Measurements from ENCODE around the gene SLC25A48.
"Not testable (repeated sequence)": the region's sequence is repeated elsewhere in the genome, so short reads cannot be mapped to it uniquely, and the experiment has no call there.

Gene SLC25A48

DNA sequence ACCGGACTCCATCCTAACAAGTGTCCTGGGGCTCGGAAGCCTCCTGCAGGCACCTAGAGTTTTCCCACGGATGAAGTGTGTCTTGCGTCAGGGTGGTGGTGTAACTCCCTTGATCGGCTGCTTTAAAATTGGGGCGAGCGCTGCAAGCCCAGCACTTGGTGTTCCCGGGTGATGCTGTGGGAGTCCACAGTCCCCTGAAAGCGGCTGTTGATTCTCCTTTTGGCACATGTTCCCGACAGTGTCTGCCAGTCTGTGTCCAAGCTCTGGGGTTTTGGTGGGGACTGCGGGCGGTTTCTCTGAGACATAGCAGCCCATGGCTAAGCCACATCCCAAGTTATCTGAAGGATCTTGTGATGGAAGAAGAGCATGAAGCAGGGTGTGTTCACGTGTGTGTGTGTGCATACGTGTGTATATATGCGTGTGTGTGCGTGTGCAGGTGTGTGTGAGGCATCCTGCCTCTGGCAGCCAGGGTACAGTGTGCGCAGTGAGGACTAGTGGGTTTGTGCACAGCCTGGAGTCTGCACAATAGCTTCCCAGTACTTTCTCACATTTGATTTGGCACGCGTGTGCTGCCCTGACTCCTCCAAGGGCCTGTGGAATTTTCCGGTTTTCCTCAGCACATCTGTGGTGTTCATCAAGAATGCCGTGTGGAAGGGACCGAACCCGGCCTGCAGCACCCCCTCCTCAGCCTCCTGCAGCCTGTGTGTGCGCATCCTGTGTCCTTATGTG lies 16.9 kb downstream of the SLC25A48 start:
- peaks cover 2% of the 10 kb centered on the region for H3K27me3 ChIP-seq (replicated peaks; ENCODE audit: control insufficient read depth, insufficient read depth, low read length)

GRCh38 chr5:135851915-135852845 lies 17.7 kb downstream of the SLC25A48 start:
- Histone ChIP-seq H3K36me3 (ENCODE audit: control insufficient read depth, insufficient read depth, low read length) (no peaks in the 10 kb centered on the region), H3K27me3 (replicated peaks; ENCODE audit: control insufficient read depth, insufficient read depth, low read length) (peaks cover 2% of the 10 kb centered on the region), H3K4me3 (replicated peaks; ENCODE audit: low read depth, low read length) (no peak overlapping the region)
- no peak for DNase-seq (ENCODE audit: extremely low read depth, insufficient read length)
- no peak for TF ChIP-seq CTCF (IDR thresholded peaks at IDR 0.05; ENCODE audit: insufficient read depth, low read length, poor library complexity, severe bottlenecking)

More for the DNA sequence above, 16.9 kb downstream of the SLC25A48 start:
- TF ChIP-seq CTCF (IDR thresholded peaks at IDR 0.05; ENCODE audit: insufficient read depth, low read length, poor library complexity, severe bottlenecking): no peak
- no peak for DNase-seq (ENCODE audit: extremely low read depth, insufficient read length)
- Histone ChIP-seq H3K4me3 (replicated peaks; ENCODE audit: low read depth, low read length) (no peak overlapping the region), H3K36me3 (ENCODE audit: control insufficient read depth, insufficient read depth, low read length) (no peaks in the 10 kb centered on the region)

- TF ChIP-seq CTCF (IDR thresholded peaks at IDR 0.05; ENCODE audit: insufficient read depth, low read length, poor library complexity, severe bottlenecking): no peak
- Histone ChIP-seq H3K36me3 (ENCODE audit: control insufficient read depth, insufficient read depth, low read length) (no peaks in the 10 kb centered on the region), H3K27me3 (replicated peaks; ENCODE audit: control insufficient read depth, insufficient read depth, low read length) (no peaks in the 10 kb centered on the region; the same call in 1 of the 2 replicates), H3K4me3 (replicated peaks; ENCODE audit: low read depth, low read length) (no peak overlapping the region)
- DNase-seq (ENCODE audit: extremely low read depth, insufficient read length): no peak
These were observed 23.3 kb downstream of the SLC25A48 start for GRCh38 chr5:135857630-135858311.

DNA sequence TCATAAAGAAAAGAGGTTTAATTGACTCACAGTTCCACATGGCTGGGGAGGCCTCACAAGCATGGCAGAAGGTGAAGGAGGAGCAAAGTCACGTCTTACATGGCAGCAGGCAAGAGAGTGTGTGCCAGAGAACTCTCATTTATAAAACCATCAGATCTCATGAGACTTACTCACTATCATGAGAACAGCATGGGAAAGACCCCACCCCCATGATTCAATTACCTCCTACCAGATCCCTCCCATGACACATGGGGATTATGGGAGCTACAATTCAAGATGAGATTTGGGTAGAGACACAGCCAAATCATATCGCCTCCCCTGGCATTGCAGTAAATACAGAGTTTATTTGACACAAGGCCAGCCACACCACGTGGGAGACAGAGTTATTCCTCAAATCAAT lies 24.7 kb downstream of the SLC25A48 start:
- not testable (repeated sequence) for H3K27me3 ChIP-seq (replicated peaks; ENCODE audit: control insufficient read depth, insufficient read depth, low read length); DNase-seq (ENCODE audit: extremely low read depth, insufficient read length); H3K4me3 ChIP-seq (replicated peaks; ENCODE audit: low read depth, low read length); H3K36me3 ChIP-seq (ENCODE audit: control insufficient read depth, insufficient read depth, low read length)

GRCh38 chr5:135859641-135860040 lies 25.2 kb downstream of the SLC25A48 start:
- Histone ChIP-seq H3K4me3 (replicated peaks; ENCODE audit: low read depth, low read length) (no peak overlapping the region), H3K27me3 (replicated peaks; ENCODE audit: control insufficient read depth, insufficient read depth, low read length) (no peaks in the 10 kb centered on the region; the same call in 1 of the 2 replicates), H3K36me3 (ENCODE audit: control insufficient read depth, insufficient read depth, low read length) (no peaks in the 10 kb centered on the region)
- TF ChIP-seq CTCF (IDR thresholded peaks at IDR 0.05; ENCODE audit: insufficient read depth, low read length, poor library complexity, severe bottlenecking): no peak
- no peak for DNase-seq (ENCODE audit: extremely low read depth, insufficient read length)
